ENCODE measurements around the gene GLDN. TPM values are rescaled to one million over a fixed set of nuclear protein-coding genes. Genes with fewer than 3 reads are reported as not detected.

Gene GLDN
- total and polyA plus RNA-seq, 7 donors = 0.07 to 1.7 (median 1.1) TPM

- Histone ChIP-seq H3K27ac (no peak overlapping the region), H3K4me3 (no peak overlapping the region), H3K9me3 (no peaks in the 10 kb centered on the region), H3K4me1 (peaks cover 5% of the 10 kb centered on the region), H3K27me3 (ENCODE audit: insufficient read depth in 3 of 3, low read length in 2 of 3) (no peaks in the 10 kb centered on the region), H3K36me3 (ENCODE audit: insufficient read depth in 1 of 2, low read depth in 1 of 2) (no peaks in the 10 kb centered on the region)
- ATAC-seq = peak in 1 of 4 donors; percentile 84
- DNase-seq = no peak
- no peak for TF ChIP-seq CTCF (IDR thresholded peaks at IDR 0.05)
- 22 to 33% (median 28%) methylated on average over 4 of the region's 4 CpGs for WGBS, 3 donors
- intact Hi-C loops (cut with DNase I) = no loop called here
Observed at GRCh38 chr15:51349156-51349844, 7.8 kb downstream of the GLDN start.

- DNase-seq (no peak), ATAC-seq (no peak)
- intact Hi-C loops (cut with DNase I) = no loop called here
- Histone ChIP-seq H3K27ac (no peak overlapping the region), H3K9me3 (no peaks in the 10 kb centered on the region), H3K4me1 (peaks cover 5% of the 10 kb centered on the region), H3K27me3 (ENCODE audit: insufficient read depth in 3 of 3, low read length in 2 of 3) (no peaks in the 10 kb centered on the region), H3K36me3 (ENCODE audit: insufficient read depth in 1 of 2, low read depth in 1 of 2) (no peaks in the 10 kb centered on the region), H3K4me3 (no peak overlapping the region)
- WGBS, 3 donors = 94 to 96% (median 95%) methylated on average over 3 of the region's 3 CpGs
- TF ChIP-seq CTCF (IDR thresholded peaks at IDR 0.05) = no peak
Observed at GRCh38 chr15:51350723-51351122, 9.3 kb downstream of the GLDN start.

- no peaks in the 10 kb centered on the region for H3K36me3 ChIP-seq (ENCODE audit: insufficient read depth in 1 of 2, low read depth in 1 of 2)
- 72 to 81% (median 78%) methylated on average over 2 of the region's 2 CpGs for WGBS, 3 donors
- intact Hi-C loops (cut with DNase I) = no loop called here
Observed at GRCh38 chr15:51353976-51354375, 12.5 kb downstream of the GLDN start.

GRCh38 chr15:51355096-51355495 lies 13.6 kb downstream of the GLDN start:
- DNase-seq (no peak), ATAC-seq (no peak)
- H3K4me3 ChIP-seq = no peak overlapping the region
- no peak for TF ChIP-seq CTCF (IDR thresholded peaks at IDR 0.05)
- no peaks in the 10 kb centered on the region for H3K9me3 ChIP-seq
- H3K4me1 ChIP-seq = no peaks in the 10 kb centered on the region
- H3K27ac ChIP-seq = no peak overlapping the region
- H3K36me3 ChIP-seq (ENCODE audit: insufficient read depth in 1 of 2, low read depth in 1 of 2) = no peaks in the 10 kb centered on the region
- intact Hi-C loops (cut with DNase I) = no loop called here
- H3K27me3 ChIP-seq (ENCODE audit: insufficient read depth in 3 of 3, low read length in 2 of 3) = no peaks in the 10 kb centered on the region
- WGBS, 3 donors = 89 to 93% (median 93%) methylated on average over 1 of the region's 1 CpG

More at GRCh38 chr15:51353976-51354375, 12.5 kb downstream of the GLDN start:
- ATAC-seq (no peak), DNase-seq (no peak)
- no peak overlapping the region for H3K27ac ChIP-seq
- H3K4me1 ChIP-seq = peaks cover 5% of the 10 kb centered on the region
- no peak for TF ChIP-seq CTCF (IDR thresholded peaks at IDR 0.05)
- H3K9me3 ChIP-seq = no peaks in the 10 kb centered on the region
- H3K27me3 ChIP-seq (ENCODE audit: insufficient read depth in 3 of 3, low read length in 2 of 3) = no peaks in the 10 kb centered on the region
- H3K4me3 ChIP-seq = no peak overlapping the region

GRCh38 chr15:51356147-51356546 lies 14.7 kb downstream of the GLDN start:
- Histone ChIP-seq H3K27ac (no peak overlapping the region), H3K27me3 (ENCODE audit: insufficient read depth in 3 of 3, low read length in 2 of 3) (no peaks in the 10 kb centered on the region), H3K9me3 (no peaks in the 10 kb centered on the region), H3K4me1 (no peaks in the 10 kb centered on the region), H3K36me3 (ENCODE audit: insufficient read depth in 1 of 2, low read depth in 1 of 2) (no peaks in the 10 kb centered on the region), H3K4me3 (no peak overlapping the region)
- 87 to 97% (median 96%) methylated on average over 5 of the region's 5 CpGs for WGBS, 3 donors
- DNase-seq (no peak), ATAC-seq (no peak)
- no peak for TF ChIP-seq CTCF (IDR thresholded peaks at IDR 0.05)
- intact Hi-C loops (cut with DNase I) = no loop called here

All from psoas muscle (tissue), 8 donors.